HG03108 (cell line): ENCODE results near the gene FIGN.

Source experiments
- ATAC-seq: cut with Tn5 transposase; IDR thresholded peaks from one replicate; pipeline ENCODE4 v1.9.1; 2021; ENCODE audit warnings: moderate library complexity; ENCODE audit not compliant: unreplicated experiment

Gene FIGN

DNA sequence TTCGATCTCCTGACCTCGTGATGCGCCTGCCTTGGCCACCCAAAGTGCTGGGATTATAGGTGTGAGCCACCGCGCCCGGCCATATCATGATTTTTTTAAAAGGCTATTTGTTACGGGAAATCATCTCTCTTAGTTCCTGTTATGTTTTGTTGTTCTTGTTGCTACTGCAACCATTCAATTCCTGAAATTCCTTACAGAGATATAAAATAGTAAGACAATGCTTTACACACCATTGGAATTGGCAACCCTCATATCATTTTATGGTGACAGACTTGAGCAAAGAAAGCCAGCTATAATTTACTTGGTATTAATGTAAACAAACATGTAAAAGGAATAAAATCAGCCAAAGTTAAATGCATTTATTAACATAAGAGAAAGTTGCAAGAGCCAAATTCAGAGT is 163.0 kb downstream of the FIGN start:
- ATAC-seq = no peak

DNA sequence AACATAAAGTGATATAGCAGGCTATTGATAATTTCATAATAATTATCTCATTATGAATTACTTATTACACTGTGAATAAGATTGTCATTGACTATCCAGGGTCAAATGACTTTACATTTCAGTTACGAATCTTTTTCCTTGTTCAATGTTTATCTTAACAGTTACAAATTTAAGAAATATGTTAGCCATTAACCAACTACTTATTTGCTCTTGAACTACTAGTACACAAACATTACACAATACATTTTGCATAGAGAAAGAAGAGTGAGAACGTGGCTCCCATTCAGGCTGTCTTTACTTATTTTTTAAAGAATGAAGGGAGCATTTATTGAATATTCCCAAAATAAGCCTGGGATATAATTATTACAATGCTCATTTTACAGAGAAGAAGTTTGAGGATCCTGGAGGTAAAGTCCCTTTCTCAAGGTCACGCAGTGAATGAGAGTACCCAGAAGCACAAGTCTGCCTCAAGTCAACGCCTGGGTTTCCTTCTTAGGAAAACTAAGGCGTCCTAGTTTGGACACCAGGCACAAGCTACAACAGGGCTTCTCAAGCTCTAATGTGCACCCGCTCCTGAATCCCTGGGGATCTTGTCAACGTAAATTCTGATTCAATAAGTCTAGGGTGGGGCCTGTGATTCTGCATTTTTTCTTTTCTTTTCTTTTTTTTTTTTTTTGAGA is 164.2 kb downstream of the FIGN start:
- no peak for ATAC-seq

DNA sequence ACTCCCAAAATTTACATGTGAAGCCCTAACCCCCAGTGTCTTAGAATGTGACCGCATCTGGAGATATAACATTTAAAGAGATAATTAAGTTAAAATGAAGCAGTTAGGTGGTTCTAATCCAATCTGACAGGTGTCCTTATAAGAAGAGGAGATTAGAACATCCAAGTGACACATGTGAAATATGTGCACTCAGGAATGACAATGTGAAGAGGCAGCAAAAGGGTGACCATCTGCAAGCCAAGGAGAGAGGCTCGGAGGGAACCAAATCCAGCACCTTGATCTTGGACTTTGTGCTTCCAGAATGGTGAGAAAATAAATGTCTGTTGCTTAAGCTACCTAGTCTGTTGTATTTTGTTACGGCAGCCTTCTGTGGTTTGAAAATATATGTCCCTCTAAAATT is 165.4 kb downstream of the FIGN start:
- no peak for ATAC-seq

DNA sequence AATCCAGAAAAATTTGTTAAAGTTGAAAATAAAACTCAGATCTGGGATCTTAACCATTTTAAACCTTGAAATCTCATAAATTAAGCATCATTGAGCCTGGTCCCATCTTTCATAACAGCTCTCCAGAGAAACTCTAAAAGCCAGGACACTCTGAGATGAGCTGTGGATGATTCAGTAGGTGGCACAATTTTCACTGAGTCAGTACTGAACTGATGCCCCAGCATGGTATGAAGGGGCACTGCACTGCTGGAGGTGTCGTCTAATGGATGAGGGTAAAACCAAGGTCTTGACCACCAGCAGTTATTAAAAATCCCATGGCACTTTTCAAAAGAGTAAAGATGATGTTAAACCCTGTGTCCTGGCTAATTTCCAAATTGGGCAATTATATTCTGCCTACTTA is 170.6 kb downstream of the FIGN start:
- no peak for ATAC-seq

DNA sequence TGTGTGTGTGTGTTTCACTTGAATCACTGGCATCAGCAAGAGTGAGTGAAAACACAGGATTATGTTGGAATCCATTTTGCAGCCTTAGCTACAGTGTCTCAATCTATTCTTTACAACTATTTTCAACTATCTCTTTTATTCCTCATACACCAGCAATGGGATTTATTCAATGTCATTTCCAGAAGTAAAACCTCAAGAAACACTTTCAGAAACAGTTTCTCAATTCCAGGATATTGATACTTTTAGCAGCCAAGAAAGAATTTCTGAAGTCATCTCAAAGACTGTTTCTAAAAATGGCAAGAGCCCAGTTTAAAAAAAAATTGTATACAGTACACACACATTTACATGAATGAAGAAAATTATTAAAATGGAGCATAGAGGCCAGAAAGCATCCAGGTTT is 171.6 kb downstream of the FIGN start:
- no peak for ATAC-seq

DNA sequence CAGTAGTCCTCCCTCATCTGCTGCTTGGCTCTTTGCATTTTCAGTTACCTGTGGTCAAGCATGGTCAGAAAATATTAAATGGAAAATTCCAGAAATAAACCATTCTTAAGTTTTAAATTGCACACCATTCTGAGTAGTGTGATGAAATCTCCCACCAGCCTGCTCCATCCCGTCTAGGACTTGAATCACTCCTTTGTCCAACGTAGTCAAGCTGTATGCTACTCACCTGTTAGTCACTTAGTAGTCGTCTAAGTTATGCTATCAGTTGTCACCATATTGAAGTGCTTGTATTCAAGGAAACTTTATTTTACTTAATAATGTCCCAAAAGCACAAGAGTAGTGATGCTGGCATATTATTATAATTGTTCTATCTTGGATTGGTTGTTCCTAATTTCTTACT is 172.5 kb downstream of the FIGN start:
- no peak for ATAC-seq

DNA sequence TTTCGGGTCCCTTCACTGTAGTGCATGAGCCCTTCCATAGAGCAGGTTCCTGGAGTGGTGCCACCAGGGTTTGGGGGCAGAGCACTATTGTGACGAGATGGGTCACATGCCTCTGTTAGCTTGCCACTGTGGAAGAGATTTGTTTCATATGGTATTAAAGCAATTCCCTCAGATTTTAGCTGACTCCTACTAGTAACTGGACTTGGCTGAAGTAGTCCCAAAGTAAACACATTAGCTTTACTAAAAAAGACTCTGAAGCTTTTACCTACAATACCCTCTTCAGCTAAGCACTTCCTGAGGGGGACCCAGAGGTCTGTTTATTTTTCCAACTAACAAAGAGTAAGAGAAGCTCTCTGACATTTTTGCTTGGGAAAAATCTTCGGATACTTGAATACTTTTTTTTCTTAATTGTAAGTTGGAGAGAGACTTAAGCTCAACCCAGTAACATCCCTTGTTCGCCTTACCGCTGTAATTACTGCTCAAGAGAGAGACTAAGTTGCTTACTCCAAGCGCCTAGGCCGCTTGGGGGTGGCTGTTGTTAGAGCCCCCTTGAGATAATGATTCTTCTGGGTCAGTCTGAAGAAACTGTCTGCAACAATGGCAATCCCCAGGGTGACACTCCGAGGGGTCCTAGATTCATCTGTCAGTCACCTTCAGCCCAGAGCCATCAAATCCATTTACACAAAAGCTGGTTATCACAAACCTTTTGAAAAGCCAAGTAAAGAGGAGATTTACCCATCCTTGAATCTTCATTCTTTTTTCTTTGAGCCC is 177.4 kb downstream of the FIGN start:
- ATAC-seq = no peak

DNA sequence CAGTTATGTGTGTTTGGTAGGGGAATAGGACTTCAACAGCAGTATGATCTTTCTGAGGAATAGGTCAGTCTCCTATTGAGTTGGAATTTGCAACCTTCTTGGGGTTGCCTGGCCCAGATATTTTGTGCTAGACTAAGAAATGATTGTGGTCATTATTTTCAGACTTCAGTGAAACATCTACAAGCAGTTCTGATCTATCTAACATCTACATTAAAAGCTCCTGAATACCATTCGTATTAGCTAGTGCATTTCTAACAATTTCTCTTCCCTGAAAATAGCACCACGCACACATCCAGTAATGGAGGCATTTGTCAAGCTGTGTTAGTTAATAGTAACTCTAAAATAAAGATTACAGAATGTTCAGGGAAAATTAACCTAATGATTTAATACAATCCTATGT is 179.3 kb downstream of the FIGN start:
- ATAC-seq = no peak

DNA sequence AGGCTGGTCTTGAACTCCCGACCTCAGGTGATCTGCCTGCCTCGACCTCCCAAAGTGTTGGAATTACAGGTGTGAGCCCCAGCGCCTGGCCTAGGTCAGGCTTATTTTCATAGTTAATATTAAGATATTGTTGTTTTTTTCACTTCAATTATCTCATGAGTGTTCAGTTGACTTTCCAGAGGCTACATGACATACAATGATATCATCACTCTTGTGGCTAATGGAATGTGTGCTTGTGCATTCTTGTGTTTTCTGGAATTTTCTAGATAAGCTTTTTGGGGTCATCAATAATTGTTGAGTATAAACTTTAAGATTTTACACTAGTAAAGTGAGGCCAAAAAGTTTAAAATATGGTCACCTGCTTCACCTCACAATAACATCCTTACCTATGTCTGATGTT is 180.9 kb downstream of the FIGN start:
- no peak for ATAC-seq

DNA sequence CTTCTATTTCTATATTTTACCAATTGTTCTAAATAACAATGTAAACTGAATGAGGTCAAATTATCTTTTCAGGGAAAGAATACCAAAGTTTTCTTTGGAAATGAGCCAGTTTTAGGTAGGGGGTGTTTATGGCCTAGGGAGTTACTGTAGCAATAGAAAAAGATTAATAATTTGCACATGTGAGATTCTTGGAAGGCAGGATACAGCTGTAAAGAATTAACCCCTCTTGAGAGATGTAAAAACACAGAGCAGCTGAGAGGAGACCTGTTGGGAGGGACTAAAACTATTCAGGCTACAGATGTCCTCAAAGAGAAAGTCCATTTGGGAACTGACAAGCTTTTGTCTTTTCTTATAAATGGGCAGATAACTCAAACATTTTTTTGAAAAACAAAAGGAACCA is 182.2 kb downstream of the FIGN start:
- ATAC-seq = no peak

DNA sequence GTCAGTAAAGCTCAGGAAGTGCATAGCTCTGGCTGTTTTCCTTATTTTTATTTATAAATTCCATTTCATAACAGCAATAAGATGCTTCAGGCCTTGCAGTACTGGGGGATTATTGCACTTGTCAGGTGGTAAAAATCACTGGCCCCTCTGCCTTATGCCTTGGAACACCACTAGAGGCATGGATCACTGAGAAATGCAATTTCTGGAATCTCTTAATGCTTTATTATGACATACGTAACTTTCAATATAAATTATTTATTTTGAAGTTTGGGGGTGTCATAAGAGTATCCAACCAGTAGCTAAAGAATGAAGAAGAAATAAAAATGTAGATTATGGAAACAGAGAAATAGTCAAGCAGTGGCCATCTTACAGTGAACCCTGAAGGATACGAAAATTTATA is 183.1 kb downstream of the FIGN start:
- ATAC-seq = no peak

DNA sequence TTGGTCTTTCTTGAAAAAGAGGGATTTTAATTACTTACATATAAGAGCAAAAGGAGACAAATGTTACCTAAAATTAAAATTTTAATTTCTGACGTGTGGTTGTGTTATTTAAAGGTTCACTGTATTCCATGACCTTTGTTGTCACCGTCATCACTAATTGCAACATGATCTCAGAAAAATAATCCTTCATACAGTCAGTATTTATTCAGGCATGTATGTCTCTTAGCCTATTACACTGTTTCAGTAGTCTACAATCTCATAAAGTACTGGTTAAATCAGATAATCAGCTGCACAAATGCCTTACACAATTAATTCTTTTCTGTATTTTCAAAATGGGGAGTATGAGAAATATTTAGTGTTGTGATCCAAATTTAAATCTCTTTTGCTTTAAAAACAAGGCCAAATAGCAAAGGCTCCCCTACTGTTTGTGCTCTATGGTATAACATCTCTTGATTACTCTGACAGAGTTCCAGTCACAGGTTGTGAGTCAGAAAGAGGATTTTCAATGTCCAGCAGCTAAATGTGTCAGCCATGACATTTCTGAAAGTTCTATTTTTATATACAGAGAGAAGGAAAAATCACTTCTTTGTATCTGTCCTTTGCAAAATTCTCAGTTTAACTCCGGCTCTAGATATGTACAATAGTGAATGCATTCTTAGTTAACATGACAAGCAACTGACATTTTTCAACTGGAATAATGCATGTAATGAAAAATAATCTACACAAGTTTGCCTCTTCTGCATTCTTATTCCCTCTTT is 184.0 kb downstream of the FIGN start:
- ATAC-seq = no peak

DNA sequence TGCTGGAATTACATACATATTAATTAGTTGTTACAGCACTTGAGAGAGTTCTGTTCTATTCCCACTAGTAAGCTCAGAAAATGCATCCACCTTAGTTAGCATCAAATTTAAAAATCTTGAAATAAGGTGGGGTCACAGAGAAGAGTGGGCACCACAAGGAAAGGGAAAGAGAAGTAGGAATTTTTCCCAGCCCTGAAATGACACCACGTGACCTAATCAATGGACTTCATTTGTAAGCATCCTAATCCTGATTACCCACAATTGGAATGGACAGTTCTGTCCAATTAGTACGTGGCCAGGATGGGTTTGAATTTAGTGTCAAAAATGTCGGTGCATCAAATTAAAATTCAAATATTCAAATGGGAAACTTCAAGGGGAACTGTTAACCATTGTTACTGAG is 186.8 kb downstream of the FIGN start:
- ATAC-seq = no peak
